HG02763 (cell line): ENCODE measurements around the gene USP43.
"Not testable (repeated sequence)": the region's sequence is repeated elsewhere in the genome, so short reads cannot be mapped to it uniquely, and the experiment has no call there.

Experiments used
- ATAC-seq: cut with Tn5 transposase; IDR thresholded peaks from one replicate; pipeline ENCODE4 v1.9.1; 2021; ENCODE audit warnings: mild to moderate bottlenecking, moderate library complexity; ENCODE audit not compliant: unreplicated experiment

Gene USP43

DNA sequence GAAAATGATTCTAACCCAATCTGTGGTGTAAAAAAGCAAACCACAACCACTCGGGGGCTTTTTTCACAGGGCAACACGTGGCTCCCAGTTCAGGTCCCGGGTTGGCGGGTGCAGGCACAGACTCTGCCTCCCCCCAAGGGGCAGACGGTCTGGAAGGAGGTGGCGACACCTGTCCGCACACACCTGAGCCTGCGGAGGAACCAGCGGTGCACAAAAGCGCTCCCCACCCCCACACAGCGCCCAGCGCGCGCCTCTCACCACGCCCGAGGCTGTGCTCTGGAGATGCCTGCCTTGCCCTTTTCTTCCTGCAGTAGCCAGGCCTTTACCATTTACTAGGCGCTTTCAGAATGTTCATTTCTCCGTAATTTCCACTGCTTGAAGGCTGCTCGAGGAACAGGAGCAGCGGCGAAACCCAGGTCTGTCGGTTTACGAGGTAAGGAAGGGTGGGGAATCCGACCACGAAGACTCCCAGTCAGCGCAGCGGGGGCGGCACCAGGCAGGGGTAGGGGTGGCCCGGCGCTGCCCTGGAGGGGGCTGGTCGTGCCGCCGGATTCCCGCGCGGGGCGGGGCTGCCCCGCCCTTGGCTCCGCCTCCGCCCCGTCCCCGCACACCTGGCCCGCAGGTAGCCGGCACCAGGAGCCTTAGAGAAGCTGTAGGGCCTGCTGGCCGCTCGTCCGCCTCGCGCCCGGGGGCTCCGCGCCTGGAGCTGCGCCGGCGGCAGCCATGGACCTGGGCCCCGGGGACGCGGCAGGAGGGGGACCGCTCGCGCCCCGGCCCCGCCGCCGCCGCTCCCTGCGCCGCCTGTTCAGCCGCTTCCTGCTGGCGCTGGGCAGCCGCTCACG is at the start of gene USP43:
TSS of gene USP43 (plus strand) at position 608 of the 842 bp plus-strand sequence. CDS start at position 724, 116 bp downstream.
- ATAC-seq: no peak

- ATAC-seq: not testable (repeated sequence)
Observed at GRCh38 chr17:9597638-9598037, 47.7 kb upstream of the USP43 start.

GRCh38 chr17:9598661-9599060 is 46.7 kb upstream of the USP43 start:
- ATAC-seq: no peak

GRCh38 chr17:9604583-9604982 is 40.7 kb upstream of the USP43 start:
- ATAC-seq: not testable (repeated sequence)

- ATAC-seq: no peak
Observed at GRCh38 chr17:9606453-9606852, 38.9 kb upstream of the USP43 start.

DNA sequence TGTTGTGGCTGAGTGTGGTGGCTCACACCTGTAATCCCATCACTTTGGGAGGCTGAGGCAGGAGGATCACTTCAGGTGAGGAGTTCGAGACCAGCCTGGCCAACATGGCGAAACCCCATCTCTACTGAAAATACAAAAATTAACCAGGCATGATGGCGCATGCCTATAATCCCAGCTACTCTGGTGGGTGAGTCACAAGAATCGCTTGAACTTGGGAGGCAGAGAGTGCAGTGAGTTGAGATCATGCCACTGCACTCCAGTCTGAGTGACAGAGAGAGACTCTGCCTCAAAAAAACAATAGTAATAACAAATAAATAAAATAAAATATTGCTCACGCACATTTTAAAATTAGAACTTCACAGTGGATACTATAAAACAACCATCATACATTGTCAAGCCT is 38.3 kb upstream of the USP43 start:
- not testable (repeated sequence) for ATAC-seq

DNA sequence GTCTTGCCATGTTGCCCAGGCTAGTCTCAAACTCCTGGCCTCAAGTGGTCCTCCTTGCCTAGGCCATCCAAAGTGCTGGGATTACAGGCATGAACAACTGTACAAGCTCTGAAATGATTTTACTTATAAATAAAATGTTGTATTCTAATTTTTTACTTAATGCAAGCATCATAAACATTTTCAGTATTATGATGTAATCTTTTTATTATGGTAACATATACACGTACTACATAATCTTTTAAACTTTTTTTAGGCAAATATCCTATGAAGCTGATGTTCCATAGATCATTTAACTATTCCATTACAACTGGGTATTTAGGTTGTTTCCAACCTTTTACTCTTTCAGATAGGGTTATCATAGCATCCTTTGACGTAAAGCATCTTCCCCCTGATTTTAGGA is 33.8 kb upstream of the USP43 start:
- no peak for ATAC-seq

GRCh38 chr17:9612006-9612405 is 33.3 kb upstream of the USP43 start:
- no peak for ATAC-seq

DNA sequence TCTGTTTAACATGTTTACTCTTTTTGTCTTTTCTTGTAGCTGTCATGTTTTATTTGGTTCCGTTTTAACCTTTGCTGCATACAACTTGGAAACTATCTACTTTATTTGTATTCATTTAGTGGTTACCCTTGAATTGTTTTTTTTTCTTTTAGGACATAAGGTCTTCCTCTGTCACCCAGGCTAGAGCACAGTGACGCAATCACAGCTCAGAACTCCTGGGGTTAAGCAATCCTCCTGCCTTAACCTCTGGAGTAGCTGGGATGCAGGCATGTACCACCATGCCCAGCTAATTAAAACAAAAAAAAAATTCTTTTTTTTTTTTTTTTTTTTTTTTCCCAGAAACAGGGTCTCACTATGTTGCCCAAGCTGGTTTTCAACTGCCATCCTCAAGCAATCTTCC is 29.8 kb upstream of the USP43 start:
- no peak for ATAC-seq

- ATAC-seq: no peak
Observed at GRCh38 chr17:9622961-9623360, 22.4 kb upstream of the USP43 start.

DNA sequence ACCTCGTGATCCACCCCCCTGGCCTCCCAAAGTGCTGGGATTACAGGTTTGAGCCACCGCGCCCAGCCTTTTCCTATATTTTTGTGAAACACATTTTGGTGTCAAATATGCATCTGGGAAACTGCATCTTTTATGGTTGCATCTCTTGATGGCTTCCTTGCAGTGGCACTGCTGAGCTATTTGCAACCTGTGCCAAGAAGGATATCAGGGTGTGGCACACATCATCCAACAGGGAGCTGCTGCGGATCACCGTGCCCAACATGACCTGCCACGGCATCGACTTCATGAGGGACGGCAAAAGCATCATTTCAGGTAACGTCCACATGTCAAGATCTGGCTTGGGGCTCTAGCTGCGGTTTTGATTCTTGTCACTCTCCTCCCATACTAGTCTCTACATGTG is 16.8 kb upstream of the USP43 start:
- ATAC-seq: no peak

- no peak for ATAC-seq
Observed at GRCh38 chr17:9632741-9633140, 12.6 kb upstream of the USP43 start.

DNA sequence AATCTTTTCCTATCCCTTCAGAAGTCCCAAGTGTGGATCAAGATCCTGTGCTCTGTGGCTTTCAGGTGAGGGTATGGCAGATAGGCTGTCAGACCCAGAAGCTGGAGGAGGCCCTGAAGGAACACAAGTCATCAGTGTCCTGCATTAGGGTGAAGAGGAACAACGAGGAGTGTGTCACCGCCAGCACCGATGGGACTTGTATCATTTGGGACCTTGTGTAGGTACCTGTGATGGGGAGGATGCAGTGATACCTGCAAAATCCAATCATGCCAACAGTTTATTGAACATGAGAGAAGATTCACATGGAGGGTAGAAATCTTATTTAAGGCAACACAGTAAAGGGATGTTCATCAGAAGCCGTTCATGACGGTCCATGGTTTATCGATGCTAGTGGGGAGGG is 10.0 kb upstream of the USP43 start:
- ATAC-seq: no peak

- no peak for ATAC-seq
Observed at GRCh38 chr17:9636501-9636900, 8.8 kb upstream of the USP43 start.

GRCh38 chr17:9640388-9640787 is 4.9 kb upstream of the USP43 start:
- not testable (repeated sequence) for ATAC-seq

- no peak for ATAC-seq
Observed at GRCh38 chr17:9643611-9644010, 1.7 kb upstream of the USP43 start.

GRCh38 chr17:9645851-9646545 is 681 bp downstream of the USP43 start:
- ATAC-seq: no peak

DNA sequence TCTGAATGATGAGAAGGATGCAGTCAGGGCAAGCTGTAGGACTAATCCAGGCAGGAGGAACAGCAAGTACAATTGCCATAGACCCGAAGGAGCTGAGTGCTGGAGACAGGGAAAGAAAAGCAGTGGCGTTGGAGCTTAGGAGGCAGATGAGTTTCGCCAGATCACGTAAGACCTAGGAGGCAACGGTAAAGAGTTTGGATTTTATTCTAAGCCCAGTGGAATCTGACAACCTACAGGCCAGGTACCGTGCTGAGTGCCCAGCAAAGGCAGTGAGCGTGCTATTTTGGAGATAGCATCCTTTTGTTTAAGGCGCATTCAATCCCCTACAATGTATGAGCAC is 1.2 kb downstream of the USP43 start:
- ATAC-seq: no peak

DNA sequence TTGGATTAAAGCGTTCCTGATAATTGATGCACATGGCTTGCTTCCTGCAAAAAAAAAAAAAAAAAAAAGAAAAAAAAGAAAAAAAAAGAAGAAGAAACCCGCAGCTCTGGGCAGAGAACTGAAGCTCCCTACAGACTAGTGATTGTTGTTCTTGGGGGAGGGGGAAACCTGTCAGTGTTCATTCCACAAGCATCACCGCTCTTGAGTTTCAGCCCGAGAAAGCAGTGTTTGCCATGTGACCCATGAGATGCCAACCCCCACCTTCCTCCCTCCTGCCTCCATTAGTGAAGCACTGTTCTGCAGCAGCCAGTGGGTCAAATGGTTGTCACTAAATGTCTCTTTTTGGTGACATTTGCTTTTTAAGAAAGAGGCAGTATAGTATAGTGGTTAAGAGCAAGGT is 1.7 kb downstream of the USP43 start:
- no peak for ATAC-seq

DNA sequence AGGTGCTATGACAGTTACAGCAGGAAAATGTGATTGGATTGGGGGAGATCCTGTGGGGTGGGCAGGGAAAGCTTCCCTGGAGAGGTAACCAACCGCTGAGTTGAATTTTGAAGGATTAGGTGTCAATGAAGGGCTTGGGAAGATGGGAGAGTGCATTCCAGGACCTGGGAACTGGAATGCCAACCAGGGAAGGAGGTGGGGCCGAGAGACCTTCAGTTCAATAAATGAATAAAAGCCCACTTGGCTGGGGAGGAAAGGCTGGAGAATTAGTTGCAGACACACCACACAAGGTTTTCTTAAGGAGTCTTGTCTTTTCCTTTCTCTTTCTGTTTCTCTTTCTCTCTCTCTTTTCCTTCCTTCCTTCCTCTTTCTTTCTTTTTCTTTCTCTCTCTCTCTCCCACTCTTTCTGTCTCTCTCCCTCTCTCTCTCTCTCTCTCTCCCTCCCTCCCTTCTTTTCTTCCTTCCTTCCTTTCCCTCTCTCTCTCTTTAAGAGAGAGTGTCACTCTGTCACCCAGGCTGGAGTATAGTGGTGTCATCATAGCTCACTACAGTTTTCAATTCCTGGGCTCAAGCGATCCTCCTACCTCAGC is 3.3 kb downstream of the USP43 start:
- ATAC-seq: no peak

- no peak for ATAC-seq
Observed at GRCh38 chr17:9658593-9659211, 13.4 kb downstream of the USP43 start.

GRCh38 chr17:9661027-9661426 is 15.7 kb downstream of the USP43 start:
- ATAC-seq: no peak
